Measurements from ENCODE around the gene EPS8.

- no peak for TF ChIP-seq CTCF (conservative IDR thresholded peaks at IDR 0.05; ENCODE audit: low read length)
- no peak for TF ChIP-seq EZH2phosphoT487 (IDR thresholded peaks at IDR 0.05; ENCODE audit: borderline replicate concordance, low read depth, low read length)
Measured at GRCh38 chr12:15719230-15719629, 70.0 kb downstream of the EPS8 start.

Measured in OCI-LY7 (cell line).